H1 (cell line): ENCODE data around the gene A2ML1. TPM values are rescaled to one million over a fixed set of nuclear protein-coding genes. Genes with fewer than 3 reads are reported as not detected.

Experiments
- CTCF ChIA-PET: fragments of 300-600 bp; sonication (Branson Sonifier 250); formaldehyde crosslinking; loops from one replicate; lab custom pipeline; 2021; ENCODE audit not compliant: partially characterized antibody; lab: Charles Lee
- POLR2A ChIA-PET: fragments of 300-600 bp; sonication (Branson Sonifier 250); formaldehyde crosslinking; loops from one replicate; lab custom pipeline; 2021; ENCODE audit warnings: inconsistent platforms; ENCODE audit not compliant: partially characterized antibody; lab: Charles Lee
- DNase-seq, 2 experiments: peaks; one replicate each; pipeline versions ENCODE4 v3.0.0 to v3.0.0-alpha.2; 2010 to 2022; ENCODE audit warnings: low spot score in 2 of 2, low read depth in 1 of 2, mixed read lengths in 1 of 2
- FAIRE-seq: peaks from 2 replicates; lab custom pipeline; 2011; peaks lifted over from hg19 to GRCh38; lab: Jason Lieb, UNC
- H2AFZ ChIP-seq: 2 replicates; pipeline ENCODE4 v1.8.1; 2012; ENCODE audit warnings: low read length, inconsistent platforms
- H2AK5ac ChIP-seq: 2 replicates; pipeline ENCODE4 v1.6.1; 2013; ENCODE audit warnings: low read depth, low read length
- H2BK120ac ChIP-seq: replicated peaks from 2 replicates; pipeline ENCODE3; 2013; ENCODE audit warnings: low read depth, low read length, inconsistent platforms
- H2BK12ac ChIP-seq: 2 replicates; pipeline ENCODE4 v1.6.1; 2013; ENCODE audit warnings: low read depth, low read length
- H2BK15ac ChIP-seq: 2 replicates; pipeline ENCODE4 v1.6.1; 2013; ENCODE audit warnings: low read length
- H2BK20ac ChIP-seq: 2 replicates; pipeline ENCODE4 v1.6.1; 2013; ENCODE audit warnings: low read length
- H2BK5ac ChIP-seq: 2 replicates; pipeline ENCODE4 v1.6.1; 2013; ENCODE audit warnings: low read depth, low read length
- H3K14ac ChIP-seq: 2 replicates; pipeline ENCODE4 v1.6.1; 2013; ENCODE audit warnings: inconsistent platforms; ENCODE audit not compliant: insufficient read length
- H3K18ac ChIP-seq: 2 replicates; pipeline ENCODE4 v1.6.1; 2013; ENCODE audit warnings: low read length; ENCODE audit errors: extremely low read depth
- H3K23ac ChIP-seq: 2 replicates; pipeline ENCODE4 v1.6.1; 2013; ENCODE audit warnings: inconsistent platforms; ENCODE audit not compliant: insufficient read length
- H3K23me2 ChIP-seq: 2 replicates; pipeline ENCODE4 v1.6.1; 2013; ENCODE audit warnings: low read depth, low read length
- H3K27ac ChIP-seq: 2 replicates; pipeline ENCODE4 v1.6.1; 2011; ENCODE audit warnings: low read depth, low read length, inconsistent platforms
- H3K27me3 ChIP-seq, 4 experiments: replicated peaks in 1 of 4; 1 replicate in 1 of 4; 2 replicates in 3 of 4; pipeline versions ENCODE4 v1.6.1 to v1.8.1; 2011 to 2013; ENCODE audit warnings: low read length in 3 of 4, mild to moderate bottlenecking in 3 of 4, inconsistent platforms in 2 of 4, mixed read lengths in 2 of 4, moderate library complexity in 1 of 4; ENCODE audit not compliant: control insufficient read depth in 3 of 4, insufficient read depth in 3 of 4; ENCODE audit errors: extremely low read depth in 1 of 4
- H3K36me3 ChIP-seq, 4 experiments: 2 replicates each; pipeline versions ENCODE4 v1.6.1 to v1.8.1; 2011 to 2013; ENCODE audit warnings: mild to moderate bottlenecking in 4 of 4, low read length in 3 of 4, moderate library complexity in 2 of 4, control low read depth in 1 of 4, inconsistent platforms in 1 of 4; ENCODE audit not compliant: insufficient read depth in 4 of 4, control insufficient read depth in 2 of 4
- H3K4ac ChIP-seq: replicated peaks from 2 replicates; pipeline ENCODE3; 2013; ENCODE audit warnings: low read length, low read depth, mixed read lengths, inconsistent platforms; ENCODE audit not compliant: insufficient read length
- H3K4me1 ChIP-seq, 4 experiments: replicated peaks in 1 of 4; 1 replicate in 1 of 4; 2 replicates in 3 of 4; pipeline versions ENCODE4 v1.6.1 to v1.8.1; 2011 to 2013; ENCODE audit warnings: low read length in 3 of 4, inconsistent platforms in 2 of 4, mixed read lengths in 1 of 4; ENCODE audit not compliant: insufficient read depth in 4 of 4, control insufficient read depth in 3 of 4
- H3K4me2 ChIP-seq, 2 experiments: 2 replicates each; pipeline versions ENCODE4 v1.6.1 to v1.8.1; 2011 to 2013; ENCODE audit warnings: low read depth in 2 of 2, low read length in 2 of 2, control low read depth in 1 of 2, inconsistent platforms in 1 of 2, mild to moderate bottlenecking in 1 of 2; ENCODE audit not compliant: insufficient read depth in 1 of 2
- H3K4me3 ChIP-seq, 4 experiments: fragments of 200-600, 300-600 bp in 1 of 4; sonication (generic), shearing (Covaris generic), sonication (Bioruptor Twin) in 1 of 4; 2 replicates each; pipeline versions ENCODE4 v1.5.1 to v1.8.1; 2011 to 2016; ENCODE audit warnings: low read length in 4 of 4, low read depth in 3 of 4, control low read depth in 2 of 4, inconsistent platforms in 2 of 4, mild to moderate bottlenecking in 2 of 4, mixed read lengths in 1 of 4, moderate library complexity in 1 of 4; ENCODE audit not compliant: insufficient read depth in 2 of 4; ENCODE audit errors: extremely low read depth in 1 of 4
- H3K56ac ChIP-seq: replicated peaks from 2 replicates; pipeline ENCODE3; 2013; ENCODE audit warnings: low read depth, mild to moderate bottlenecking, mixed read lengths, low read length, inconsistent platforms; ENCODE audit not compliant: insufficient read length
- H3K79me1 ChIP-seq: 2 replicates; pipeline ENCODE4 v1.6.1; 2013; ENCODE audit warnings: low read depth, low read length, control low read depth
- H3K79me2 ChIP-seq, 2 experiments: 2 replicates each; pipeline versions ENCODE4 v1.6.1 to v1.8.1; 2012 to 2013; ENCODE audit warnings: low read length in 2 of 2, mild to moderate bottlenecking in 2 of 2, inconsistent platforms in 1 of 2; ENCODE audit not compliant: insufficient read depth in 2 of 2, control insufficient read depth in 1 of 2
- H3K9ac ChIP-seq, 4 experiments: replicated peaks in 1 of 4; 1 replicate in 1 of 4; 2 replicates in 3 of 4; pipeline versions ENCODE4 v1.6.1 to v1.8.1; 2011 to 2013; ENCODE audit warnings: low read depth in 3 of 4, low read length in 3 of 4, control low read depth in 2 of 4, mild to moderate bottlenecking in 2 of 4, moderate library complexity in 2 of 4, inconsistent platforms in 1 of 4; ENCODE audit errors: extremely low read depth in 1 of 4
- H3K9me3 ChIP-seq, 2 experiments: 2 replicates each; pipeline versions ENCODE4 v1.6.1 to v1.8.1; 2012 to 2013; ENCODE audit warnings: mild to moderate bottlenecking in 2 of 2, moderate library complexity in 2 of 2, control low read depth in 1 of 2, inconsistent platforms in 1 of 2, low read depth in 1 of 2, low read length in 1 of 2, mixed read lengths in 1 of 2; ENCODE audit not compliant: insufficient read depth in 2 of 2
- H4K20me1 ChIP-seq, 2 experiments: replicated peaks in 1 of 2; 2 replicates each; pipeline versions ENCODE3 to v1.8.1; 2011 to 2013; ENCODE audit warnings: inconsistent platforms in 2 of 2, low read length in 2 of 2, mild to moderate bottlenecking in 1 of 2; ENCODE audit not compliant: insufficient read depth in 2 of 2, control insufficient read depth in 1 of 2
- H4K5ac ChIP-seq: 2 replicates; pipeline ENCODE4 v1.6.1; 2013; ENCODE audit warnings: low read length, low read depth, mixed read lengths, inconsistent platforms; ENCODE audit not compliant: insufficient read length
- H4K8ac ChIP-seq: 2 replicates; pipeline ENCODE4 v1.8.0; 2013; ENCODE audit warnings: mild to moderate bottlenecking, moderate library complexity, low read length, inconsistent platforms; ENCODE audit not compliant: insufficient read depth; ENCODE audit errors: extremely low read depth
- H4K91ac ChIP-seq: replicated peaks from 2 replicates; pipeline ENCODE3; 2013; ENCODE audit warnings: low read length, mixed read lengths, inconsistent platforms; ENCODE audit not compliant: insufficient read length
- WGBS, 2 experiments: shearing (Covaris generic) in 1 of 2; methylation state at CpG; one replicate each; pipeline versions ENCODE4 v1.1.6 to v1.1.7; 2013 to 2015; ENCODE audit warnings: low lambda C conversion rate in 2 of 2, mixed read lengths in 2 of 2, inconsistent platforms in 1 of 2, low coverage in 1 of 2, missing lambda C conversion rate in 1 of 2; ENCODE audit not compliant: insufficient replicate concordance in 2 of 2, insufficient coverage in 1 of 2, insufficient read length in 1 of 2; ENCODE audit errors: extremely low coverage in 1 of 2, missing lambda C conversion rate in 1 of 2; 5-methylcytosine and 5-hydroxymethylcytosine counted together
- polyA plus RNA-seq, 7 experiments: library from polyadenylated mRNA; depleted of rRNA in 3 of 7; stranded (reverse) in 5 of 7; unstranded in 2 of 7; fragments of >200 nt in 5 of 7; fragments of 200-250 nt in 2 of 7; gene quantifications; 1 replicate in 5 of 7; 2 replicates in 1 of 7; 4 replicates in 1 of 7; pipeline versions ENCODE4 v1.2.1 to v1.2.3, GENCODE V29; 2011 to 2013; ENCODE audit warnings: missing spikeins in 2 of 7, mixed read lengths in 2 of 7
- total RNA-seq: library from RNA; stranded (reverse); fragmentation: NEBNext Ultra II Directional; extraction: Animal tissue kit (Norgen Biotek cat#: 25700); gene quantifications from 2 replicates; pipeline ENCODE4 v1.2.1, GENCODE V29; 2021

Gene A2ML1
- total and polyA plus RNA-seq, 2 of the 8 experiments (the other 6 are each of a cell fraction or from before 2014, with no cell fraction given) = 10.2 to 10.3 TPM

DNA sequence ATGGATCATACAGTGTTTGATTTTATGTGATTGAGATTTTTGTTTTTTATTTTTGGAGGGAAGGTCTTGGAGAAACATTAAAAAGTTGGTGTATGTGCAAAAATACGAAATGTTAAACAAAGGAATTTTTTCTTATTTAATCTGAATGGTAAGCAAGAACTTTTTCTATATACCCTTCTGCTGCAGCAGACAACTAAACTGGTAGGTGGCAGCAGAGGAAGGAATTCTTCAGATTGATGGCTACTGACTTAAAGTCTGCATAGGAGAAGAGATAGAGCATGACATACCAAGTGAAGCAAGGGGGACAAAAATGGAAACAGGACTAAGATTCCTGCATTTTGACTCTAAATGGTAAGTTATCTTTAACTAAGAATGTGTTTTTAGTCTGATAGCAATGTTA lies 42.0 kb upstream of the A2ML1 start:
- no peak overlapping the region for H2BK20ac ChIP-seq
- no peak overlapping the region for H3K18ac ChIP-seq
- no peak overlapping the region for H4K8ac ChIP-seq
- no peak overlapping the region for H2BK120ac ChIP-seq
- H2AK5ac ChIP-seq = no peak overlapping the region
- H3K79me1 ChIP-seq = peaks cover 4% of the 10 kb centered on the region; the same call in 1 of the 2 replicates
- peak; percentile 89 for FAIRE-seq
- ChIA-PET POLR2A (interaction anchor here (0.7 to 1.1 kb wide), 3 partner anchors 10 to 80 kb away, joined by 3 read pairs; no protein-coding TSS in a partner anchor), CTCF (interaction anchor here (0.7 to 3.6 kb wide), 12 partner anchors 8 to 132 kb away, joined by 3 to 25 read pairs (median 4); no protein-coding TSS in a partner anchor)
- H2AFZ ChIP-seq = no peak overlapping the region
- H2BK15ac ChIP-seq = no peak overlapping the region
- H3K23me2 ChIP-seq = no peaks in the 10 kb centered on the region
- no peak overlapping the region for H4K5ac ChIP-seq
- H4K91ac ChIP-seq = no peak overlapping the region
- no peak overlapping the region for H3K56ac ChIP-seq
- H3K4me1 ChIP-seq = no peaks in the 10 kb centered on the region
- no peak overlapping the region for H2BK12ac ChIP-seq
- H3K14ac ChIP-seq = no peak overlapping the region
- H4K20me1 ChIP-seq = no peaks in the 10 kb centered on the region
- H3K27ac ChIP-seq = no peak overlapping the region
- 0 out of 4 replicates have a peak, but pooled peaks cover 0 to 3% of the 10 kb centered on the region in 2 experiments for H3K79me2 ChIP-seq
- H3K4me2 ChIP-seq = no peak overlapping the region
- no peak overlapping the region for H3K9ac ChIP-seq
- H3K4ac ChIP-seq = no peak overlapping the region
- WGBS, 2 experiments = 50% methylated on average over 1 of the region's 1 CpG; no CpG with 5 or more reads in 1 of the 2 experiments
- peaks cover 4 to 15% (median 6%) of the 10 kb centered on the region in 4 experiments; a peak in 6 of 8 replicates for H3K36me3 ChIP-seq
- no peaks in the 10 kb centered on the region for H3K9me3 ChIP-seq
- no peak overlapping the region for H3K23ac ChIP-seq
- H3K27me3 ChIP-seq = no peaks in the 10 kb centered on the region
- no peak overlapping the region for H3K4me3 ChIP-seq
- no peak for DNase-seq
- H2BK5ac ChIP-seq = no peak overlapping the region
